Endothelial cell (in vitro differentiated cells): ENCODE data around the gene PEPD. TPM values are rescaled to one million over a fixed set of nuclear protein-coding genes. Genes with fewer than 3 reads are reported as not detected.

Source experiments
- DNase-seq: peaks from one replicate; pipeline ENCODE4 v3.0.0; 2021; ENCODE audit warnings: low spot score
- H3K27ac Mint-ChIP-seq: one replicate; pipeline ENCODE4 v1.8.0; 2021; ENCODE audit warnings: mixed read lengths, inconsistent platforms; ENCODE audit not compliant: unreplicated experiment
- H3K27me3 Mint-ChIP-seq: one replicate; pipeline ENCODE4 v1.8.0; 2021; ENCODE audit warnings: mild to moderate bottlenecking, moderate library complexity, mixed read lengths, inconsistent platforms; ENCODE audit not compliant: unreplicated experiment
- H3K36me3 Mint-ChIP-seq: one replicate; pipeline ENCODE4 v1.8.0; 2021; ENCODE audit warnings: mild to moderate bottlenecking, low read depth, mixed read lengths, inconsistent platforms; ENCODE audit not compliant: unreplicated experiment
- H3K4me1 Mint-ChIP-seq: one replicate; pipeline ENCODE4 v1.8.0; 2021; ENCODE audit warnings: mild to moderate bottlenecking, mixed read lengths, inconsistent platforms; ENCODE audit not compliant: unreplicated experiment
- H3K4me3 Mint-ChIP-seq: one replicate; pipeline ENCODE4 v1.8.0; 2021; ENCODE audit warnings: mild to moderate bottlenecking, mixed read lengths, inconsistent platforms; ENCODE audit not compliant: unreplicated experiment
- H3K9me3 Mint-ChIP-seq: one replicate; pipeline ENCODE4 v1.8.0; 2021; ENCODE audit warnings: mixed read lengths, inconsistent platforms; ENCODE audit not compliant: unreplicated experiment
- CTCF ChIP-seq: fragments of 200-600 bp; sonication (generic); IDR thresholded peaks from one replicate; pipeline ENCODE4 v1.5.0; 2021; ENCODE audit warnings: antibody characterized with exemption; ENCODE audit not compliant: unreplicated experiment
- total RNA-seq: library from RNA; stranded (reverse); fragmentation: NEBNext Ultra II Directional; extraction: Animal tissue kit (Norgen Biotek cat#: 25700); gene quantifications from one replicate; pipeline ENCODE4 v1.2.1, GENCODE V29; 2021; ENCODE audit not compliant: unreplicated experiment

PEPD gene
- total RNA-seq, 1 donor from 2014 or later, result 40.5 TPM

- Mint-ChIP-seq H3K36me3 (no peaks in the 10 kb centered on the region), H3K27ac (no peak overlapping the region), H3K4me1 (no peaks in the 10 kb centered on the region), H3K4me3 (no peak overlapping the region), H3K27me3 (peaks cover 4% of the 10 kb centered on the region), H3K9me3 (no peaks in the 10 kb centered on the region)
- no peak for DNase-seq
- TF ChIP-seq CTCF, result no peak
These were observed 111.5 kb downstream of the PEPD start for GRCh38 chr19:33409906-33410685.

GRCh38 chr19:33408538-33409434, 112.8 kb downstream of the PEPD start:
- no peak for TF ChIP-seq CTCF
- no peak for DNase-seq
- H3K27me3 Mint-ChIP-seq, result peaks cover 8% of the 10 kb centered on the region
- no peaks in the 10 kb centered on the region for H3K9me3 Mint-ChIP-seq
- H3K36me3 Mint-ChIP-seq, result no peaks in the 10 kb centered on the region
- H3K4me1 Mint-ChIP-seq, result peaks cover 2% of the 10 kb centered on the region
- H3K27ac Mint-ChIP-seq, result no peak overlapping the region
- no peak overlapping the region for H3K4me3 Mint-ChIP-seq

GRCh38 chr19:33408116-33408515, 113.5 kb downstream of the PEPD start:
- H3K9me3 Mint-ChIP-seq, result no peaks in the 10 kb centered on the region
- H3K4me1 Mint-ChIP-seq, result peaks cover 2% of the 10 kb centered on the region
- no peak overlapping the region for H3K27ac Mint-ChIP-seq
- no peaks in the 10 kb centered on the region for H3K36me3 Mint-ChIP-seq
- no peak for DNase-seq
- no peak for TF ChIP-seq CTCF
- H3K4me3 Mint-ChIP-seq, result no peak overlapping the region
- peaks cover 8% of the 10 kb centered on the region for H3K27me3 Mint-ChIP-seq

- Mint-ChIP-seq H3K9me3 (no peaks in the 10 kb centered on the region), H3K4me3 (no peak overlapping the region), H3K4me1 (peaks cover 2% of the 10 kb centered on the region), H3K27ac (no peak overlapping the region), H3K36me3 (no peaks in the 10 kb centered on the region), H3K27me3 (peaks cover 8% of the 10 kb centered on the region)
- no peak for TF ChIP-seq CTCF
- DNase-seq, result no peak
These were observed 113.9 kb downstream of the PEPD start for GRCh38 chr19:33407716-33408115.

- H3K27ac Mint-ChIP-seq, result no peak overlapping the region
- H3K9me3 Mint-ChIP-seq, result no peaks in the 10 kb centered on the region
- DNase-seq, result no peak
- H3K27me3 Mint-ChIP-seq, result peaks cover 7% of the 10 kb centered on the region
- H3K4me1 Mint-ChIP-seq, result peaks cover 2% of the 10 kb centered on the region
- no peaks in the 10 kb centered on the region for H3K36me3 Mint-ChIP-seq
- TF ChIP-seq CTCF, result no peak
- H3K4me3 Mint-ChIP-seq, result no peak overlapping the region
These were observed 114.4 kb downstream of the PEPD start for GRCh38 chr19:33407140-33407551.
